HEK293 (cell line): ENCODE measurements around the gene FAN1.

Source experiments
- CTCF ChIA-PET: fragments of 350-600 bp; formaldehyde crosslinking; extraction: SDS; loops from one replicate; lab custom pipeline; 2021; ENCODE audit warnings: antibody characterized with exemption; lab: Yijun Ruan, JAX
- POLR2A ChIA-PET: fragments of 300-600 bp; formaldehyde crosslinking; extraction: SDS; loops from one replicate; lab custom pipeline; 2020; ENCODE audit warnings: antibody characterized with exemption, inconsistent platforms; lab: Yijun Ruan, JAX
- H3K27ac ChIP-seq: fragments of 200-500 bp; sonication (Bioruptor generic); 2 replicates; pipeline ENCODE4 v1.5.1; 2014; ENCODE audit warnings: low read depth, low read length, control low read depth, inconsistent platforms; ENCODE audit errors: extremely low read depth
- H3K36me3 ChIP-seq, 2 experiments: fragments of 200-500 bp in 1 of 2; sonication (Bioruptor generic) in 1 of 2; 1 replicate in 1 of 2; 2 replicates in 1 of 2; pipeline ENCODE4 v1.5.1; 2014 to 2017; ENCODE audit warnings: inconsistent platforms in 2 of 2, low read length in 2 of 2; ENCODE audit not compliant: control insufficient read depth in 2 of 2, insufficient read depth in 1 of 2
- H3K4me1 ChIP-seq: fragments of 200-500 bp; sonication (Bioruptor generic); 2 replicates; pipeline ENCODE4 v1.5.1; 2014; ENCODE audit warnings: mild to moderate bottlenecking, low read length, inconsistent platforms; ENCODE audit not compliant: control insufficient read depth, insufficient read depth
- H3K4me3 ChIP-seq: 2 replicates; pipeline ENCODE4 v1.5.1; 2011; ENCODE audit warnings: low read depth, mild to moderate bottlenecking, control low read depth, low read length, moderate library complexity
- H3K9me3 ChIP-seq: fragments of 200-500 bp; sonication (Bioruptor generic); 2 replicates; pipeline ENCODE4 v1.5.1; 2014; ENCODE audit warnings: low read depth, low read length, inconsistent platforms; ENCODE audit not compliant: control insufficient read depth, insufficient read depth
- FEZF1 ChIP-seq: fragments of 450-650 bp; formaldehyde crosslinking; IDR thresholded peaks from 2 replicates; pipeline ENCODE4 v1.5.1; 2016; ENCODE audit warnings: missing biosample characterization, missing genetic modification characterization
- GFI1B ChIP-seq: fragments of 450-650 bp; formaldehyde crosslinking; IDR thresholded peaks from 2 replicates; pipeline ENCODE4 v1.5.1; 2016; ENCODE audit warnings: missing biosample characterization, missing genetic modification characterization
- MYNN ChIP-seq: fragments of 450-650 bp; formaldehyde crosslinking; IDR thresholded peaks from 2 replicates; pipeline ENCODE4 v1.5.1; 2016; ENCODE audit warnings: missing biosample characterization, missing genetic modification characterization, borderline replicate concordance
- MZF1 ChIP-seq: fragments of 450-650 bp; formaldehyde crosslinking; IDR thresholded peaks from 2 replicates; pipeline ENCODE4 v1.5.1; 2017; ENCODE audit warnings: missing biosample characterization, missing genetic modification characterization, borderline replicate concordance
- PATZ1 ChIP-seq: fragments of 450-650 bp; formaldehyde crosslinking; IDR thresholded peaks from 2 replicates; pipeline ENCODE4 v1.5.1; 2016; ENCODE audit warnings: missing biosample characterization, missing genetic modification characterization
- SALL2 ChIP-seq: fragments of 450-650 bp; formaldehyde crosslinking; IDR thresholded peaks from 2 replicates; pipeline ENCODE4 v1.5.0; 2017; ENCODE audit warnings: missing biosample characterization, mild to moderate bottlenecking, missing genetic modification characterization, borderline replicate concordance
- SP3 ChIP-seq: fragments of 450-650 bp; formaldehyde crosslinking; IDR thresholded peaks from 2 replicates; pipeline ENCODE4 v1.5.1; 2016; ENCODE audit warnings: missing biosample characterization, missing genetic modification characterization
- SP7 ChIP-seq: fragments of 450-650 bp; formaldehyde crosslinking; IDR thresholded peaks from 2 replicates; pipeline ENCODE4 v1.5.1; 2016; ENCODE audit warnings: missing biosample characterization, missing genetic modification characterization
- TCF7L2 ChIP-seq: IDR thresholded peaks from 2 replicates; pipeline ENCODE4 v1.6.1; 2011; ENCODE audit warnings: low read depth, mild to moderate bottlenecking, inconsistent platforms, low read length, moderate library complexity, borderline replicate concordance
- ZBTB20 ChIP-seq: fragments of 450-650 bp; formaldehyde crosslinking; IDR thresholded peaks from 2 replicates; pipeline ENCODE4 v1.5.1; 2016; ENCODE audit warnings: missing biosample characterization, missing genetic modification characterization
- ZEB2 ChIP-seq: fragments of 450-650 bp; formaldehyde crosslinking; IDR thresholded peaks from 2 replicates; pipeline ENCODE4 v1.5.1; 2016; ENCODE audit warnings: missing biosample characterization, missing genetic modification characterization
- ZNF133 ChIP-seq: fragments of 450-650 bp; formaldehyde crosslinking; IDR thresholded peaks from 2 replicates; pipeline ENCODE4 v1.5.1; 2016; ENCODE audit warnings: missing biosample characterization, missing genetic modification characterization
- ZNF214 ChIP-seq: fragments of 450-650 bp; formaldehyde crosslinking; IDR thresholded peaks from 2 replicates; pipeline ENCODE4 v1.5.1; 2017; ENCODE audit warnings: missing biosample characterization, mild to moderate bottlenecking, missing genetic modification characterization, borderline replicate concordance
- ZNF223 ChIP-seq: fragments of 450-650 bp; formaldehyde crosslinking; IDR thresholded peaks from 2 replicates; pipeline ENCODE4 v1.5.1; 2016; ENCODE audit warnings: missing biosample characterization, missing genetic modification characterization
- ZNF266 ChIP-seq: fragments of 450-650 bp; formaldehyde crosslinking; IDR thresholded peaks from 2 replicates; pipeline ENCODE4 v1.5.1; 2016; ENCODE audit warnings: missing biosample characterization, missing genetic modification characterization, low read depth
- ZNF350 ChIP-seq: fragments of 450-650 bp; formaldehyde crosslinking; IDR thresholded peaks from 2 replicates; pipeline ENCODE4 v1.5.0; 2017; ENCODE audit warnings: missing biosample characterization, mild to moderate bottlenecking, missing genetic modification characterization
- ZNF37A ChIP-seq: fragments of 450-650 bp; IDR thresholded peaks from 2 replicates; pipeline ENCODE4 v1.5.1; 2018; ENCODE audit warnings: missing biosample characterization, missing genetic modification characterization
- ZNF501 ChIP-seq: fragments of 450-650 bp; formaldehyde crosslinking; IDR thresholded peaks from 2 replicates; pipeline ENCODE4 v1.5.1; 2016; ENCODE audit warnings: missing biosample characterization, missing genetic modification characterization
- ZNF529 ChIP-seq: fragments of 450-650 bp; formaldehyde crosslinking; IDR thresholded peaks from 2 replicates; pipeline ENCODE4 v1.5.1; 2017; ENCODE audit warnings: missing genetic modification characterization, missing biosample characterization; ENCODE audit not compliant: insufficient replicate concordance
- ZNF792 ChIP-seq: fragments of 450-650 bp; formaldehyde crosslinking; IDR thresholded peaks from 2 replicates; pipeline ENCODE4 v1.5.1; 2016; ENCODE audit warnings: missing biosample characterization, missing genetic modification characterization
- TF ChIP-seq, protein P1 (sequence below): fragments of 450-650 bp; formaldehyde crosslinking; IDR thresholded peaks from 2 replicates; pipeline ENCODE4 v1.5.1; 2016; ENCODE audit warnings: missing biosample characterization, missing genetic modification characterization
- TF ChIP-seq, protein P2 (sequence below): fragments of 450-650 bp; formaldehyde crosslinking; IDR thresholded peaks from 2 replicates; pipeline ENCODE4 v1.5.1; 2016; ENCODE audit warnings: missing biosample characterization, missing genetic modification characterization
- TF ChIP-seq, protein P3 (sequence below): fragments of 450-650 bp; IDR thresholded peaks from 2 replicates; pipeline ENCODE4 v1.5.1; 2018; ENCODE audit warnings: missing biosample characterization, missing genetic modification characterization

FAN1 gene

GRCh38 chr15:30930422-30930821 is 26.7 kb downstream of the FAN1 start:
- POLR2A ChIA-PET, result no interaction called here
- Histone ChIP-seq H3K9me3 (no peaks in the 10 kb centered on the region), H3K36me3 (peaks cover 5 to 70% of the 10 kb centered on the region in 2 experiments; a peak in 2 of 3 replicates)
- TF ChIP-seq, protein P1, sequence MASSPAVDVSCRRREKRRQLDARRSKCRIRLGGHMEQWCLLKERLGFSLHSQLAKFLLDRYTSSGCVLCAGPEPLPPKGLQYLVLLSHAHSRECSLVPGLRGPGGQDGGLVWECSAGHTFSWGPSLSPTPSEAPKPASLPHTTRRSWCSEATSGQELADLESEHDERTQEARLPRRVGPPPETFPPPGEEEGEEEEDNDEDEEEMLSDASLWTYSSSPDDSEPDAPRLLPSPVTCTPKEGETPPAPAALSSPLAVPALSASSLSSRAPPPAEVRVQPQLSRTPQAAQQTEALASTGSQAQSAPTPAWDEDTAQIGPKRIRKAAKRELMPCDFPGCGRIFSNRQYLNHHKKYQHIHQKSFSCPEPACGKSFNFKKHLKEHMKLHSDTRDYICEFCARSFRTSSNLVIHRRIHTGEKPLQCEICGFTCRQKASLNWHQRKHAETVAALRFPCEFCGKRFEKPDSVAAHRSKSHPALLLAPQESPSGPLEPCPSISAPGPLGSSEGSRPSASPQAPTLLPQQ (tag by site-specific recombination), result no peak
- TF ChIP-seq ZNF214 (tag by site-specific recombination) (no peak), ZNF501 (tag by site-specific recombination) (no peak), ZEB2 (tag by site-specific recombination) (no peak), ZNF266 (tag by site-specific recombination) (no peak), FEZF1 (tag by site-specific recombination) (no peak), GFI1B (tag by site-specific recombination) (no peak), ZBTB20 (tag by site-specific recombination) (no peak), ZNF350 (no peak), ZNF133 (tag by site-specific recombination) (no peak), ZNF792 (no peak)
- TF ChIP-seq, protein P2, sequence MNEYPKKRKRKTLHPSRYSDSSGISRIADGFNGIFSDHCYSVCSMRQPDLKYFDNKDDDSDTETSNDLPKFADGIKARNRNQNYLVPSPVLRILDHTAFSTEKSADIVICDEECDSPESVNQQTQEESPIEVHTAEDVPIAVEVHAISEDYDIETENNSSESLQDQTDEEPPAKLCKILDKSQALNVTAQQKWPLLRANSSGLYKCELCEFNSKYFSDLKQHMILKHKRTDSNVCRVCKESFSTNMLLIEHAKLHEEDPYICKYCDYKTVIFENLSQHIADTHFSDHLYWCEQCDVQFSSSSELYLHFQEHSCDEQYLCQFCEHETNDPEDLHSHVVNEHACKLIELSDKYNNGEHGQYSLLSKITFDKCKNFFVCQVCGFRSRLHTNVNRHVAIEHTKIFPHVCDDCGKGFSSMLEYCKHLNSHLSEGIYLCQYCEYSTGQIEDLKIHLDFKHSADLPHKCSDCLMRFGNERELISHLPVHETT (tag by site-specific recombination), result no peak
- TF ChIP-seq, all 188 proteins: peak for 0
- no peak overlapping the region for H3K4me3 ChIP-seq
- no peak overlapping the region for H3K27ac ChIP-seq
- no peaks in the 10 kb centered on the region for H3K4me1 ChIP-seq
- CTCF ChIA-PET, result no interaction called here

DNA sequence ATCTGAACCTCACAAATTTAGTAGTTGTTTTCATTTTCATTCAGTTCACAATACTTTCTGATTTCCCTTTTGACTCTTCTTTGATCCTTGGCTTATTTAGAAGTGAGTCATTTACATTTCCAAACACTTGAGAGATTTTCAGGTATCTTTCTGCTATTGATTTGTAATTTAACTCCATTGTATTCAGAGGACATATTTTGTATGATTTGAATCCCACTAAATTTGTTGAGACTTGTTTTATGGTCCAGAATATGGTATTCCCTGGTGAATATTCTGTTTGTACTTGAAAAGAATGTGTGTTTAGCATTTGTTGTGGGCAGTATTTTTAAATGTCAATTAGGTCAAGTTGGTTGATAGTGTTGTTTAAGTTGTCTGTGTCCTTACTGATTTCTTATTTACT is 29.6 kb downstream of the FAN1 start:
- TF ChIP-seq SALL2 (tag by site-specific recombination), result no peak
- no peak for TF ChIP-seq TCF7L2
- no peak for TF ChIP-seq ZNF501 (tag by site-specific recombination)
- TF ChIP-seq, protein P3, sequence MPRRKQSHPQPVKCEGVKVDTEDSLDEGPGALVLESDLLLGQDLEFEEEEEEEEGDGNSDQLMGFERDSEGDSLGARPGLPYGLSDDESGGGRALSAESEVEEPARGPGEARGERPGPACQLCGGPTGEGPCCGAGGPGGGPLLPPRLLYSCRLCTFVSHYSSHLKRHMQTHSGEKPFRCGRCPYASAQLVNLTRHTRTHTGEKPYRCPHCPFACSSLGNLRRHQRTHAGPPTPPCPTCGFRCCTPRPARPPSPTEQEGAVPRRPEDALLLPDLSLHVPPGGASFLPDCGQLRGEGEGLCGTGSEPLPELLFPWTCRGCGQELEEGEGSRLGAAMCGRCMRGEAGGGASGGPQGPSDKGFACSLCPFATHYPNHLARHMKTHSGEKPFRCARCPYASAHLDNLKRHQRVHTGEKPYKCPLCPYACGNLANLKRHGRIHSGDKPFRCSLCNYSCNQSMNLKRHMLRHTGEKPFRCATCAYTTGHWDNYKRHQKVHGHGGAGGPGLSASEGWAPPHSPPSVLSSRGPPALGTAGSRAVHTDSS, result no peak
- no peak for TF ChIP-seq PATZ1
- no peak for TF ChIP-seq ZNF529 (tag by site-specific recombination)
- no peak for TF ChIP-seq SP7 (tag by site-specific recombination)
- TF ChIP-seq ZNF37A (tag by site-specific recombination), result no peak
- TF ChIP-seq SP3, result no peak
- TF ChIP-seq MYNN (tag by site-specific recombination), result no peak
- no peak for TF ChIP-seq MZF1
- no peak for TF ChIP-seq ZNF223 (tag by site-specific recombination)

More for the DNA sequence above, 29.6 kb downstream of the FAN1 start:
- H3K9me3 ChIP-seq, result no peaks in the 10 kb centered on the region
- H3K27ac ChIP-seq, result no peak overlapping the region
- peaks cover 14 to 63% of the 10 kb centered on the region in 2 experiments; a peak in 2 of 3 replicates for H3K36me3 ChIP-seq
- POLR2A ChIA-PET, result no interaction called here
- CTCF ChIA-PET, result interaction anchor here (0.6 kb wide), 1 partner anchor 31 kb away, joined by 3 read pairs; no protein-coding TSS in a partner anchor
- H3K4me3 ChIP-seq, result no peak overlapping the region
- H3K4me1 ChIP-seq, result no peaks in the 10 kb centered on the region
